ENCODE data around the gene ASXL2.
"Not testable (repeated sequence)": the region's sequence is repeated elsewhere in the genome, so short reads cannot be mapped to it uniquely, and the experiment has no call there.

The ASXL2 gene

DNA sequence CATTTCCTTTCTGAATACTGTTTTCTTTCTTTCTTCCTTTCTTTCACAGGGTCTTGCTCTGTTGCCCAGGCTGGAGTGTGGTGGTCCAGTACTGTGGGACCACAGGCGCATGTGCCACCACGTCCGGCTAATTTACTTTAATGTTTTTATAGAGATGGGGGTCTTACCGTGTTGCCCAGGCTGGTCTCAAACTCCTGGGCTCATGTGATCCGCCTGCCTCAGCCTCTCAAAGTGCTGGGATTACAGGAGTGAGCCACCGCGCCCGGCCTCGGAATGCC lies 35.3 kb upstream of the ASXL2 start:
- ATAC-seq: not testable (repeated sequence)

DNA sequence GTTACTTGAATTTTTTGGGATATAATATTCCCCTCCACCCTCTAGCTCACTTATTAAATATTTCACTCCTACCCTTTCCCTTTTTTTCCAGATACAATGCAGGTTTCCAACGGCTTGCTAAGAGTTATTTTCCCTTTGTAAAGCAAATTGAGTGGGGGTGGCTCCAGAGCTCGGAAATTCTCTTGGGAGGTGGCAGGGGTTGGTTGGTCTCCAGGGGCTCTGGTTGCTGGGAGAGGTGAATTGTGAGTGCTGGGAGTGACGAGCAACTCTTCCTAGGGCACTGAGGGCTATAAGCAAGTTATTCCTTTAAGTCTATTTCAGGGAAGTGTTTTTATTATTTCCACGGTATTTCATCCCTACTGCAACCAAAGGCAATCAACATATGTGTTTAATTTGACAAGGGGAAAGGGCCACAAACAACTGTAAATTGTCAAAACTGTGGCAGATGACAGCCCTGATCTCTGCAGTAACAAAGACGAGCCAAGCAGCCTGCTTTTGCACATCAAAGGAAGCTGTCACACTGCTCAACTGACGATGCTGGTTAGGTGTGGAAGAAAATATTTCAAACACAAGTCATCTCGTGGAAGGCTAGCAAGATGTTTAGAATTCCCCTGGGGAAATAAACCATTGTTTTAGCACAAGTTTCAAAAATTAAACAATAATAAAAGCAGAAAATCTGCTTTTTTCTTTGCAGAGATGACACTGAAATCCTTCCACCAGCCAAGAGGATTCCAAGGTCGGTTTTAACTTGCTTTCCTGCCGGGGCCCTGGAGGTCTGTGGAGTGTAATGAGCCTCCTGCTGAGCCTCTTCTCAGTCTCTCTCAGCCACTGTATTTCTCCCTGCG lies 34.8 kb upstream of the ASXL2 start:
- no peak for TF ChIP-seq POU6F1 (CRISPR knock-in tag; IDR thresholded peaks at IDR 0.05; ENCODE audit: borderline replicate concordance, low read depth)
- no peak for TF ChIP-seq PPARA (CRISPR knock-in tag; IDR thresholded peaks at IDR 0.05; ENCODE audit: borderline replicate concordance)
- TF ChIP-seq ZFP30 (CRISPR knock-in tag; IDR thresholded peaks at IDR 0.05): no peak
- TF ChIP-seq RARB (CRISPR knock-in tag; IDR thresholded peaks at IDR 0.05): no peak
- no peak for TF ChIP-seq ZNF565 (CRISPR knock-in tag; conservative IDR thresholded peaks at IDR 0.05; ENCODE audit: low read depth)
- TF ChIP-seq TCF4 (CRISPR knock-in tag; IDR thresholded peaks at IDR 0.05; ENCODE audit: borderline replicate concordance): no peak
- TF ChIP-seq OSR1 (CRISPR knock-in tag; IDR thresholded peaks at IDR 0.05): no peak
- no peak for TF ChIP-seq ZC3H10 (CRISPR knock-in tag; IDR thresholded peaks at IDR 0.05)
- TF ChIP-seq ZNF70 (CRISPR knock-in tag; IDR thresholded peaks at IDR 0.05): no peak
- ATAC-seq: peak; percentile 86

DNA sequence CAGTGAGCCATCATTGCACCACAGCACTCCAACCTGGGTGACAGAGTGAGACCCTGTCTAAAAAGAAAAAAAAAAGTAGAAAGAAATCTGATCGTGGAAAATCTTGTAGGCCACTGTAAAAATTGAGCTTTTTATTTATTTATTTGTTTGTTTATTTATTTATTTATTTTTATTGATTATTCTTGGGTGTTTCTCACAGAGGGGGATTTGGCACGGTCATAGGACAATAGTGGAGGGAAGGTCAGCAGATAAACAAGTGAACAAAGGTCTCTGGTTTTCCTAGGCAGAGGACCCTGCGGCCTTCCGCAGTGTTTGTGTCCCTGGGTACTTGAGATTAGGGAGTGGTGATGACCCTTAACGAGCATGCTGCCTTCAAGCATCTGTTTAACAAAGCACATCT lies 31.3 kb upstream of the ASXL2 start:
- ATAC-seq: not testable (repeated sequence)

DNA sequence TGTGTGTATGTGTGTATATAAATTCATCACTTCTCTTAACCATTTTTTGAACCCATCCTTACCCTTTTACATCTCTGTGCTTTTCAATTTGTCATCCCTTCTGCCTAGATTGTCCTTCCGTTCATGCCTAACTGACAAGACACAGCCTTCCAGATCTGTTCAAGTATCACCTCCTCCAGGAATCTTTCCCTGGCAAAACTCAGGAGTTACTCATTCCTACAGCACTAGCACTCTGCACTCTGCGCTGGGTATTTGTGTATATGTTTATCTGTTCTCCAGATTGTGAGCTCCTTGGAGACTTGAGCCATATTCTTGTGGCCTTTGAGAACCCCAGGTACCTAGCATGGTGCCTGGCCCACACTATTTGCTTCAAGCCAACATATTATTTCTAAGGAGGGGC lies 26.8 kb upstream of the ASXL2 start:
- no peak for TF ChIP-seq TOX (CRISPR knock-in tag; IDR thresholded peaks at IDR 0.05; ENCODE audit: borderline replicate concordance)
- no peak for TF ChIP-seq GLIS3 (CRISPR knock-in tag; IDR thresholded peaks at IDR 0.05)
- no peak for TF ChIP-seq ZFP30 (CRISPR knock-in tag; IDR thresholded peaks at IDR 0.05)
- no peak for ATAC-seq

- ATAC-seq: no peak
- no peak for TF ChIP-seq GLIS3 (CRISPR knock-in tag; IDR thresholded peaks at IDR 0.05)
- TF ChIP-seq TCF4 (CRISPR knock-in tag; IDR thresholded peaks at IDR 0.05; ENCODE audit: borderline replicate concordance): no peak
- TF ChIP-seq ESRRG (CRISPR knock-in tag; IDR thresholded peaks at IDR 0.05): no peak
- no peak for TF ChIP-seq ZC3H10 (CRISPR knock-in tag; IDR thresholded peaks at IDR 0.05)
- no peak for TF ChIP-seq ZFP30 (CRISPR knock-in tag; IDR thresholded peaks at IDR 0.05)
- TF ChIP-seq CREB5 (CRISPR knock-in tag; IDR thresholded peaks at IDR 0.05; ENCODE audit: low read depth): no peak
- TF ChIP-seq ISL1 (CRISPR knock-in tag; IDR thresholded peaks at IDR 0.05): no peak
- no peak for TF ChIP-seq TOX (CRISPR knock-in tag; IDR thresholded peaks at IDR 0.05; ENCODE audit: borderline replicate concordance)
- TF ChIP-seq, protein P1, sequence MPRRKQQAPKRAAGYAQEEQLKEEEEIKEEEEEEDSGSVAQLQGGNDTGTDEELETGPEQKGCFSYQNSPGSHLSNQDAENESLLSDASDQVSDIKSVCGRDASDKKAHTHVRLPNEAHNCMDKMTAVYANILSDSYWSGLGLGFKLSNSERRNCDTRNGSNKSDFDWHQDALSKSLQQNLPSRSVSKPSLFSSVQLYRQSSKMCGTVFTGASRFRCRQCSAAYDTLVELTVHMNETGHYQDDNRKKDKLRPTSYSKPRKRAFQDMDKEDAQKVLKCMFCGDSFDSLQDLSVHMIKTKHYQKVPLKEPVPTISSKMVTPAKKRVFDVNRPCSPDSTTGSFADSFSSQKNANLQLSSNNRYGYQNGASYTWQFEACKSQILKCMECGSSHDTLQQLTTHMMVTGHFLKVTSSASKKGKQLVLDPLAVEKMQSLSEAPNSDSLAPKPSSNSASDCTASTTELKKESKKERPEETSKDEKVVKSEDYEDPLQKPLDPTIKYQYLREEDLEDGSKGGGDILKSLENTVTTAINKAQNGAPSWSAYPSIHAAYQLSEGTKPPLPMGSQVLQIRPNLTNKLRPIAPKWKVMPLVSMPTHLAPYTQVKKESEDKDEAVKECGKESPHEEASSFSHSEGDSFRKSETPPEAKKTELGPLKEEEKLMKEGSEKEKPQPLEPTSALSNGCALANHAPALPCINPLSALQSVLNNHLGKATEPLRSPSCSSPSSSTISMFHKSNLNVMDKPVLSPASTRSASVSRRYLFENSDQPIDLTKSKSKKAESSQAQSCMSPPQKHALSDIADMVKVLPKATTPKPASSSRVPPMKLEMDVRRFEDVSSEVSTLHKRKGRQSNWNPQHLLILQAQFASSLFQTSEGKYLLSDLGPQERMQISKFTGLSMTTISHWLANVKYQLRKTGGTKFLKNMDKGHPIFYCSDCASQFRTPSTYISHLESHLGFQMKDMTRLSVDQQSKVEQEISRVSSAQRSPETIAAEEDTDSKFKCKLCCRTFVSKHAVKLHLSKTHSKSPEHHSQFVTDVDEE (CRISPR knock-in tag; IDR thresholded peaks at IDR 0.05): no peak
- TF ChIP-seq ZFP3 (CRISPR knock-in tag; IDR thresholded peaks at IDR 0.05): no peak
- TF ChIP-seq ZNF70 (CRISPR knock-in tag; IDR thresholded peaks at IDR 0.05): no peak
- TF ChIP-seq, protein P2, sequence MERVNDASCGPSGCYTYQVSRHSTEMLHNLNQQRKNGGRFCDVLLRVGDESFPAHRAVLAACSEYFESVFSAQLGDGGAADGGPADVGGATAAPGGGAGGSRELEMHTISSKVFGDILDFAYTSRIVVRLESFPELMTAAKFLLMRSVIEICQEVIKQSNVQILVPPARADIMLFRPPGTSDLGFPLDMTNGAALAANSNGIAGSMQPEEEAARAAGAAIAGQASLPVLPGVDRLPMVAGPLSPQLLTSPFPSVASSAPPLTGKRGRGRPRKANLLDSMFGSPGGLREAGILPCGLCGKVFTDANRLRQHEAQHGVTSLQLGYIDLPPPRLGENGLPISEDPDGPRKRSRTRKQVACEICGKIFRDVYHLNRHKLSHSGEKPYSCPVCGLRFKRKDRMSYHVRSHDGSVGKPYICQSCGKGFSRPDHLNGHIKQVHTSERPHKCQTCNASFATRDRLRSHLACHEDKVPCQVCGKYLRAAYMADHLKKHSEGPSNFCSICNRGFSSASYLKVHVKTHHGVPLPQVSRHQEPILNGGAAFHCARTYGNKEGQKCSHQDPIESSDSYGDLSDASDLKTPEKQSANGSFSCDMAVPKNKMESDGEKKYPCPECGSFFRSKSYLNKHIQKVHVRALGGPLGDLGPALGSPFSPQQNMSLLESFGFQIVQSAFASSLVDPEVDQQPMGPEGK (CRISPR knock-in tag; IDR thresholded peaks at IDR 0.05; ENCODE audit: borderline replicate concordance): no peak
- no peak for TF ChIP-seq CSDC2 (CRISPR knock-in tag; IDR thresholded peaks at IDR 0.05)
- no peak for TF ChIP-seq SNAI2 (CRISPR knock-in tag; IDR thresholded peaks at IDR 0.05)
- TF ChIP-seq POU6F1 (CRISPR knock-in tag; IDR thresholded peaks at IDR 0.05; ENCODE audit: borderline replicate concordance, low read depth): no peak
- TF ChIP-seq RARB (CRISPR knock-in tag; IDR thresholded peaks at IDR 0.05): no peak
- no peak for TF ChIP-seq BACH2 (CRISPR knock-in tag; IDR thresholded peaks at IDR 0.05; ENCODE audit: borderline replicate concordance)
- no peak for TF ChIP-seq ZNF8 (CRISPR knock-in tag; IDR thresholded peaks at IDR 0.05)
- TF ChIP-seq PPARA (CRISPR knock-in tag; IDR thresholded peaks at IDR 0.05; ENCODE audit: borderline replicate concordance): no peak
- no peak for TF ChIP-seq ZNF565 (CRISPR knock-in tag; conservative IDR thresholded peaks at IDR 0.05; ENCODE audit: low read depth)
Observed at GRCh38 chr2:25903216-25903776, 25.0 kb upstream of the ASXL2 start.

Data from SK-N-SH treated with all-trans-retinoic acid at 6 μM for 48 hours (cell line).